ENCODE measurements around the gene VWA3B. TPM values are rescaled to one million over a fixed set of nuclear protein-coding genes. Genes with fewer than 3 reads are reported as not detected.

VWA3B gene
- total and polyA plus RNA-seq, 2 of the 4 experiments (the other 2 are of a cell fraction): not detected

DNA sequence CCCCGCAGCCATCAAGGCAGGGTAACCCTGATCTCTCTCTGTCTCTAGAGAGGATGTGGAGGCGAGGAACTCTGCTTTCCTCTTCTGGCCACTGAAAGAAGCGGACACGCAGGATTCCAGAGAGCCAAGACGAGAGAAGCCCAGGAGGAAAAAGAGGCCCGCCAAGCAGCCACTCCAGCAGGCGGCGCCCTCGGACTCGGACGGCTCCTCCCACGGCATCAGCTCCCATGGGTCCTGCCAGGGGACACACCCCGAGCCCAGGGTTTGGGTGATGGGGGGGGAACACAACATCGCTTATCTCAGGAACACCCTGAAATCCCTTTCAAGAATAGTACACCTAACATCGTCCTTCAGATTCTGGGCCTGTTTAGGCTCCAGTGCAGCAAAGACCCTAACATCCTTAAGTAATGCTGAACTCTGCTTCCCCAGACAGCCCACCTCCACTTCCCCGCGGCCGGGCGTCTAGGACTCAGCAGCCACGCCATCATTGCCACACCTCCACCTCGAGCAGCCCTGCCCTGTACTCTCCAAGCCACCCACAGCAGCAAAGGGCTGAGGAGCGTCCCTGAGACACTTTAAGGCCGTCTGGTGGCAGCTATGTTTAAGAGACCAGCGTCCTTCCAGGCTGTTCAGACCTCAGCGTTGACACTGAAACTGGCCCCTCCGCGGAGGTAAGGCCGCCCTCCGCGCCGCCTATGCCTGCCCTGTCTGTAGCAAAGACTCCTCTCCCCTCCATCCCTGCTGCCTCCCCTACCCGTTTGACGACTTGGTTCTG, 225.0 kb downstream of the VWA3B start:
- no peak overlapping the region for H3K27ac ChIP-seq (ENCODE audit: insufficient read depth, low read length)
- H3K56ac ChIP-seq (ENCODE audit: extremely low read depth, insufficient read depth, low read length): no peak overlapping the region
- intact Hi-C loops (cut with micrococcal nuclease) (no loop called here), dilution Hi-C loops (cut with HindIII; ENCODE audit: low sequenced_read_pairs, unreplicated experiment) (no loop called here), in situ Hi-C loops (cut with MboI; ENCODE audit: low sequenced_read_pairs) (no loop called here)
- H3K9ac ChIP-seq (ENCODE audit: low read depth, low read length): no peak overlapping the region
- H3K79me1 ChIP-seq (ENCODE audit: low read depth in 1 of 2, low read length in 2 of 2): no peaks in the 10 kb centered on the region
- no peak overlapping the region for H2BK15ac ChIP-seq (ENCODE audit: low read depth, low read length)
- H3K4me1 ChIP-seq (ENCODE audit: control insufficient read depth, insufficient read depth, low read length): no peaks in the 10 kb centered on the region
- TF ChIP-seq MXI1 (IDR thresholded peaks at IDR 0.05; ENCODE audit: borderline replicate concordance, low read depth, low read length) (no peak), FOS (IDR thresholded peaks at IDR 0.05; ENCODE audit: low read depth, low read length) (no peak), MAZ (IDR thresholded peaks at IDR 0.05; ENCODE audit: borderline replicate concordance, low read depth, low read length) (no peak), BHLHE40 (IDR thresholded peaks at IDR 0.05; ENCODE audit: low read depth, low read length) (no peak), RCOR1 (IDR thresholded peaks at IDR 0.05; ENCODE audit: insufficient replicate concordance, low read length) (no peak), MAFK (IDR thresholded peaks at IDR 0.05; ENCODE audit: low read depth, low read length) (no peak), SMC3 (IDR thresholded peaks at IDR 0.05; ENCODE audit: low read depth, low read length) (no peak), NFE2L2 (IDR thresholded peaks at IDR 0.05; ENCODE audit: low read depth, low read length) (no peak), RFX5 (IDR thresholded peaks at IDR 0.05; ENCODE audit: low read depth, low read length) (no peak), CEBPB (IDR thresholded peaks at IDR 0.05; ENCODE audit: low read depth, low read length) (no peak)
- TF ChIP-seq, protein P1, sequence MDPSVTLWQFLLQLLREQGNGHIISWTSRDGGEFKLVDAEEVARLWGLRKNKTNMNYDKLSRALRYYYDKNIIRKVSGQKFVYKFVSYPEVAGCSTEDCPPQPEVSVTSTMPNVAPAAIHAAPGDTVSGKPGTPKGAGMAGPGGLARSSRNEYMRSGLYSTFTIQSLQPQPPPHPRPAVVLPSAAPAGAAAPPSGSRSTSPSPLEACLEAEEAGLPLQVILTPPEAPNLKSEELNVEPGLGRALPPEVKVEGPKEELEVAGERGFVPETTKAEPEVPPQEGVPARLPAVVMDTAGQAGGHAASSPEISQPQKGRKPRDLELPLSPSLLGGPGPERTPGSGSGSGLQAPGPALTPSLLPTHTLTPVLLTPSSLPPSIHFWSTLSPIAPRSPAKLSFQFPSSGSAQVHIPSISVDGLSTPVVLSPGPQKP (IDR thresholded peaks at IDR 0.05; ENCODE audit: borderline replicate concordance, low read depth, low read length): no peak
- H4K20me1 ChIP-seq (ENCODE audit: insufficient read depth, low read length): no peaks in the 10 kb centered on the region
- no peaks in the 10 kb centered on the region for H3K9me3 ChIP-seq (ENCODE audit: control insufficient read depth, insufficient read depth, low read length)
- ATAC-seq (ENCODE audit: low read depth) (no peak), DNase-seq (no peak)
- H2AK5ac ChIP-seq (ENCODE audit: low read depth, low read length): no peak overlapping the region
- no peak overlapping the region for H4K5ac ChIP-seq (ENCODE audit: low read depth, low read length)
- ChIA-PET CTCF (no interaction called here), POLR2A (ENCODE audit: unreplicated experiment) (no interaction called here)
- no peak overlapping the region for H4K8ac ChIP-seq (ENCODE audit: low read depth in 2 of 2, low read length in 2 of 2)
- no peaks in the 10 kb centered on the region for H3K36me3 ChIP-seq (ENCODE audit: control insufficient read depth, insufficient read depth, low read length)
- WGBS, 2 experiments (ENCODE audit: extremely low coverage in 2 of 2, insufficient read length in 1 of 2): 47% methylated on average over 3 of the region's 33 CpGs; no CpG with 5 or more reads in 1 of the 2 experiments
- no peak overlapping the region for H3K23ac ChIP-seq (ENCODE audit: low read depth, low read length)
- H2BK20ac ChIP-seq (ENCODE audit: low read depth, low read length): no peak overlapping the region
- H3K27me3 ChIP-seq (ENCODE audit: control insufficient read depth, insufficient read depth, low read length): peaks cover 8% of the 10 kb centered on the region
- H3K18ac ChIP-seq (ENCODE audit: low read depth, low read length): no peak overlapping the region
- no peak overlapping the region for H3K4me3 ChIP-seq (ENCODE audit: insufficient read depth, low read depth, low read length)
- no peaks in the 10 kb centered on the region for H3K9me1 ChIP-seq (ENCODE audit: insufficient read depth, low read length)
- H2AK9ac ChIP-seq (replicated peaks; ENCODE audit: low read depth, low read length, poor library complexity): no peak overlapping the region
- no peak overlapping the region for H2BK120ac ChIP-seq (ENCODE audit: low read depth, low read length)
- no peak overlapping the region for H3K14ac ChIP-seq (replicated peaks; ENCODE audit: low read depth, low read length)
- no TSS peak for BruUV-seq (replicated peaks)
- H2BK5ac ChIP-seq (ENCODE audit: low read depth, low read length, poor library complexity, severe bottlenecking): no peak overlapping the region
- no peak overlapping the region for H4K91ac ChIP-seq (ENCODE audit: insufficient read depth, low read depth, low read length)
- no peak overlapping the region for H3K4ac ChIP-seq (ENCODE audit: low read depth, low read length)
- no peak overlapping the region for H3K4me2 ChIP-seq (ENCODE audit: low read depth, low read length)
- no peak overlapping the region for H2AFZ ChIP-seq (replicated peaks; ENCODE audit: low read length, poor library complexity)

Measured in IMR-90 (cell line).